GM19372 (cell line): Measurements from ENCODE around the gene OXTR.

Experiments used
- ATAC-seq: cut with Tn5 transposase; IDR thresholded peaks from one replicate; pipeline ENCODE4 v1.9.1; 2021; ENCODE audit warnings: mild to moderate bottlenecking, low read depth, moderate library complexity; ENCODE audit not compliant: unreplicated experiment

OXTR gene

DNA sequence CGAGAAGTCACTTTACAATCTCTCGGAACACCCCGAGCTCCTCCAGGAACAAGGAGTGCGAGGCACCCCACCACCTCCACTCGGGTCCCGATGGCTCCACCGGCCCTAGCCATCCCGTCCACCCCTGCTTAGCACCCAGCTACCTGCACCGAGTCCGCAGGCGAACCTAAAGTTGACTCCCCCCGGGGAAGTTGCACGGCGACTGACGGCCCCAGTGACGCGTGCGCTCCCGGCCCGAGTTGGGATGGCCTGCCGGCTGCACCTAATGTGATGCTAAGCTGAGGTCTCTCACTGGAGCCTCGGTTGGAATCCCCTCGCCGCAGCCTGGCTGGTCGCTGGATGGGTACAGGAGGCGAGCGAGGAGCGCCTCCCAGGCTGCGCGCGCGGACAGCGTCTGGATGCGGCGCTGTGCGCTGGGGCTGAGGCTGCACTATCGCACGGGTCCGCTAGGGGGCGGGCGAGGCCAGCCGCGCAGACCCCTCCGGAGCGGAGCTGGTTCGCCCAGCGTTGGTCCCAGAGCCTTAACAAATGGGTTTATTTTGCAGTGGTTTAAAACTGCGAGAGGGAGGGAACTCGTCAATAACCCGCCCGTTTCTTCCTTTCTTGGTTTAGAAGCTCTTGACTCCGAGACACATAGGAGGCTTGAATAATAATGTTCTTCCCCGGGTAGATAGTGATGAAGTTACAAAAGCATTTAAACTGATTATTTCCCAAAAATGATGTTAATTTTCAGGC is at the start of gene OXTR:
OXTR (minus strand) TSS at position 526 of the 735 bp plus-strand sequence. CDS start 1,426 bp downstream, outside the sequence.
- peak; percentile 70 for ATAC-seq

DNA sequence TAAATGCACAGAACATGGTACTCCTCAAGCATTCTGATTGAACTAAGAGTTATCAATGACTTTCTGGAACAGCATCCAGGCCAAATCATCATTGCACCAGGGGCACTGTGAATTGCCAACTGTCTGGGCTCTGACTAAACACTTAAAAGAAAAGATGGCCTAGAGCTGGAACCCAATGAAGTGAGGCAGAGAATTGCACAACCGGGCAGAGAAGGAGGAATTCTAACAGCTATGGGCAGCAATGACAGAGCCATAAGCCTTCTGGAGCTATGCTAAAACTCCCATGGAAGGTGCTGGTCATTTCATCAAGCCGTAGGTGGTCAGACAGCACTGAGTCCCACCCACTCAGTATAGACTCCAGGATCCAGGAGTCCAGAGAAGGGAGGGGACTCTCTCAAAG is 48.1 kb upstream of the OXTR start:
- ATAC-seq, result no peak

DNA sequence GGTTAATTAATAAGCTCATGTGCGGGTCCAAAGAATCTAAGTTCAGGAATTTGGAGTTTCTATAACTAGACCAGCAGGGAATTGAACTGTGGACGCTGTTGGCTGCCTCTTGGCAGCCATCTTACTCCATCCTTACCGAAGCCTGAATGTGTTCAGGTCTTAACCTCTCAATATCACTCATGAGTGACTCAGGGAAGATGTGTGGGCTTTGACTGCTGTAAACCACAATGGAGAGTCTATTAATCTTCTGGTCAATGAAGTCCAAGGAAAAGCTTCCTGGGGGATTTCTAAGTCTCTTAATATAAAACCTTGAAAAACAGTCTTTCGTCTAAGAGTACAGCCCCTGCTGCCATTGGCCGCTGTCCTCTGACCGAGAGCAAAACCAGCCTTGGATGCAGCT is 46.7 kb upstream of the OXTR start:
- no peak for ATAC-seq

DNA sequence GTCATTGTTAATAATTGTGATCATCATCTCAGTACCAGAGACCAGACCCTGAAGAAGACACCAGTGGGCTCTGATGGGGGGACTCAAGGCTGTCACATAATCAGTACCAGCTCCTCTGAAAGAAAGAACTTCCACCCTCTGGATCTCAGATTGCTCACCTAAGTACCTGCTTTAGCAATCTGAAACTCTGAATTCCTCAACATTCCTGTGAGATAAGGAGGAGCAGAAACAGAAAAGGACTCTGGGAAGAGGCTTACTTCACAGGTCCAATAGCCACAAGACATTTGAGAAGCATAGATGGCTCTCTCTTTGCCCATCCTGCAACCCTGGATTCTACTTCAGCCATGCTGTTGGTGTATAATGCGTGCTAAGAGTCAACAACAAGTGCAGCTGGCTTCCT is 44.0 kb upstream of the OXTR start:
- ATAC-seq, result no peak

DNA sequence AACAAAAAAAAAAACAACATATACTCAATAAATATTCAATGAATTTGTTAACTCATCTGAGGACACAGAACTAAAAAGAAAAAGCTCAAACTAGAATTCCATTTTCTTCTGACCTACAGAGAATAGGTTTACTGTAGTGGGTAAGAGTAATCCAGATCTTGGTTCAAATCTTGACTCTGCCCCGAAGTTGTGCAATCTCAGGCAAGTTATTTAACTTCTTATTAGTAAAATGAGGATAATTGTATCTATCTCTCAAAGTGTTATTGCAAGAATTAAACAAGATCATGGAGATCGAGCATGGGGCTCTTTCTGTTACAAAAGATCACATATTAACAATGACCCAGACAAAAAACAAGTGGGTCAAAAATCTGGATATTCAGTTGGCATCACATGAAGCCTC is 41.1 kb upstream of the OXTR start:
- no peak for ATAC-seq

DNA sequence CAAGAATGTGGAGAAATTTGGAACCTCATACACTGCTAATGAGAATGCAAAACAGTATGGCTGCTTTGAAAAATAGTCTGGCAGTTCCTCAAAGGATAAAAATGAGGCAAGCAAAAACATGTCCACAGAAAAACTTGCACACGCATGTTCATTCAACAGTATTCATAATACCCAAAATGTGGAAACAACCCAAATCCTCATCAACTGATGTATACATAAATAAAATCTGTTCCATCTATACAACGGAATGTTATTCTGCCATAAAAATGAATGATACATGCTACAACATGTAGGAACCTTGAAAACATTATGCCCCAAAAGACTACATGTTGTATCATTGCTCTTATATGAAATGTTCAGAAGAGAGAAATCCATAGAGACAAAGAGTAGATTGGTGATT is 36.4 kb upstream of the OXTR start:
- no peak for ATAC-seq

DNA sequence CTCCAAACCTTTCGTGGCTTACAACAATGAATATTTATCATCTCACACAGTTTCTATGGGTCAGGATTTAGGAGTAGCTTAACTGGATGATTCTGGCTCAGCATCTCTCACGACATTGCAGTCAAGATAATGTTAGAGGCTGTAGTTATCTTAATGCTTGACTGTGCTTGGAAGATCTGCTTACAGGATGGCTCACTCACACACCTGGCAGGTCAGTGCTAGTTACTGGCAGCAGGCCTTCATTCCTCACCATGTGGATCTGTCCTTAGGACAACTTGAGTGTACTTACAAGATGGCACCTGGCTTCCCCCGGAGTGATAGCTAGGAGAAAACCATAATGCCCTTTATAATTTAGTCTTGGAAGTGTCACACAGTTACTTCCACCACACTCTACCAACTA is 32.8 kb upstream of the OXTR start:
- no peak for ATAC-seq

DNA sequence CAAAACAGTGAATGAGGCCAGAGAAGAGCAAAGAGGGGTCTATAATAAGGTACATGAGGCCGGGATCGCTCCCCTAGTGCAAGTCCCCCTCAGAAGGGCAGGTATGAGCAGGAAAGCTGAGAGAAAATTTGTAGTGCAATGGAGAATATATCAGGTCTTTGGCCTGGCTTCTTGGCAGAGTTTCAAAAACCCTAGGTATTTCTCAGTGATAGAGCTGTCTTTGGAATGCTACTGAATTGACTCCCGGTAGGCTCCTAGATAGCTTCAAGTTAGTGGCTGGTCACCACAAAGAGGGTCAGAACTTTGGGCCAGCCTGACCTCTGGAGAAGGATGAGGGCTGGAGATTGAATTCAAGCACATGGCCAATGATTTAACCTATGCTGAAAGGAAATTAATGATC is 30.6 kb upstream of the OXTR start:
- ATAC-seq, result no peak

DNA sequence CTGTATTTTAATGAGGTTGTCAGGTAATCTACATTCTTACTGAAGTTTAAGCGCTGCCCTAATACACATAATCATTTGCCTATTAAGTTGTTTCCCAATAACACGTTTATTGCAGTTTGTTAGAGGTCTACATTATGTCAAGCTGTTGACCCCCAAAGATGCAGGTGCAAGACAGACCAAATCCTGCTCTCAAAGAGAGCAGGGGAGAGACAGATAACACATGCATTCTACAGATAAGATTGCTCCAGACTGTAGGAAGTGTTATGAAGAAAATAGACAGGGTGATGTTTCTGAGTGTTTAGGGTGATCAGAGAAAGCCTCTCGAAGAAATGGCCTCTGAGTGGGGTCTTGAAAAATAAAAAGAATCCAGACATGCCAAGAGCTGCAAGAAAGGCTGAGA is 24.8 kb upstream of the OXTR start:
- ATAC-seq, result no peak

DNA sequence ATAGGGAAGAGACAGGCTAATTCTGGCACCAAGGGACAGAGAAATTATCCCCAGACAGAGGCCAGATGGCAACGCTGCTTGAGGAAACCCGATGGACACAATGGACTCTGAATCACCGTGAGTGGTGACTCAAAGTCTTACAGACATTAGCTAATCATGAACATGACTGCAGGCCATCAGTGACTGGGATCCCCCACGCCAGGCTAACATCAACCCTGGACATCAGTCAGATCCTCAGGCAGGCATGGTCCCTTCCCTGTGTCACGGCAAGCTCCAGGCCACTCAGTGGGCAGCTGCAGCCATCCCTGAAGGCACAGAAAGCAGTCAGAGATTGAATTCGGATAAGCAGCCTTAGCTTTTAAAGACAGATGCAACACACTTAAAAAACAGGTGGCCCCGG is 23.8 kb upstream of the OXTR start:
- ATAC-seq, result no peak

DNA sequence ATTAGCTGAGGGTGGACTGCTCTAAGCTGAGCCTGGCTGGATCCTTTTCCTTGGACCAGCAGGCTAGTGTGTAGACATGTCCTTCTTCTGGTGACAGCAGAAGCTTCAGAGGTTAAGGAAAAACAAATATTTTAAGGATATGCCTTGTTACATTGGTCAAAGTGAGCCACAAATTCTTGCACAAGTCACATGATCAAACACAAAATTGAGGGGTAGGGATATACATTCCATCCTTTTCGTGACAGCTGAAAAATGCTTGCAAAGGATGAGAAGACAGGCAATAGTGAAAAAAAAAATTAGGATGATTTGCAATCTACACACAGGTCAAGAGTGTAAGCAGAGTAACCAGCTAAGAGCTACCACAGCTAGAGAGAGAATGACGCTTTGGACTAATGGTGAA is 21.1 kb upstream of the OXTR start:
- ATAC-seq, result no peak

DNA sequence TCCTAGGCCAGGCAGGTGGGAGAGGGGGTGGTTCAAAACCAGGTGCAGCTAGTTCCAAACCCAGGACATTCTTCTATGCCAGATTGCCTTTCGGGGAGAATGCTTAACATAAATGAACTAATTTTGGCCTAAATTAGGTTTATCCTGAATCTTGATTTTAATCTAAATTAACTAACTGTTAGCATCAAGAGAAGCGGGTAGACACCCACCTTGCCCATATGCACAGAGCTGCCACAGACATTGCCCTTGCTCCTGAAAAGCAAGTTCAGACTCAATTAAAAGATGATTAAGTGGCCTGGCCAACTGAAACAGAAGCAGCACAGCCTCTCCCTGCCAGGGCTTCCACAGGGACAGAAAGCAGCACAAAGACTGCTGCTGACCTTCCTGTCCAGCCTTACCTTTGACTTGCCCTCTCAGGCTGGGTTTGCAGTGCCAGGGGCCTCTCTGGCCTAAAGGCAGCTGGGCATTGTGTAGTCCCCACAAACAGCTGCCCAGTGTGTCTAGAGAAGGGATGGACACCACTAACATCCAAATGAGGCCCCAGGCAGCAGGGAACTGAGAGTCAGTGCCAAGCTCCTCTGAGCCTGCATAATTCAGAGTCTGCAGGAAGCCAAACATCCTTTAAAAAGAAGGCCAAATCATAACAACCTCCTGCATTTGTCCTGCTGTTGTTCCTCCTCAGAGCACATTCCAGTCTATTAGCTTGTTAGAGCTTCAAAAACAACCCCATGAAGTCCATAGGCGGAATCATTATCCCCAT is 15.4 kb upstream of the OXTR start:
- ATAC-seq, result no peak

DNA sequence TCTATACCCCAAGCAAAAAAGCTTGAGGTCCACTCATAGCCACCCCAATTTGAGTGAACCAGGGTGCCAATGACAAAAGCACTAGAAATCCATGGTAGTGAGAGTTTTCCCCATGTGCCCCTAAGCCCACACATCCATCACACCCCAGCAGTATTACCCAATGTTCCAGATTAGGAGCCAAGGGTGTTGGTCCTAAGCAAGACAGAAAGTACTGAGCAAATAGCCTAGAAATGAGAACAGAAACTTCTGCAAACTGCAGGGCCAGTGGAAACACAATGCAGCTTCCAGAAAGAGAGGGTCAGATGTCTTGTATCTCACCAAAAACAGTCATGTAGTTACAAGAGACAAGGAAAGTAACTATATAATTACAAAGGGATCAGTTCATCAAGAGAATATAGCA is 10.9 kb upstream of the OXTR start:
- ATAC-seq, result no peak

DNA sequence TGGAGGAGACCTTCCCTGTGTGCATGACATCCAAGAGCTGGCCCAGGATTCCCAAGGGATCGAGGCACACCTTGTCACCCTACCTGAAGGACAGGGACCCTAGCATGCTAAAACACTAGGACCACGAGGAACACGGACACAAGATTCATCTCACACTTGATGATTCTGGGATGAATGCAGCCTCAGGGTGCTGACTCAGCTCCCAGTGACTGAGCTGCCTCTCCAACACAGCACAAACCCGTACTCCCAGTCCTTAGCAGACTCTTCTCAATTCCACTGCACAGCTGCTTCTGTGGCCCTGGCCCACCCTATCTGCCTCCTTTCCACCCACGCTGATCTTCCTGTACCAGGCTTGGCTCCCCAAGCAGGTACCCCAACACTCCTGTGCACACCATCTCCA is 9.1 kb upstream of the OXTR start:
- ATAC-seq, result no peak

DNA sequence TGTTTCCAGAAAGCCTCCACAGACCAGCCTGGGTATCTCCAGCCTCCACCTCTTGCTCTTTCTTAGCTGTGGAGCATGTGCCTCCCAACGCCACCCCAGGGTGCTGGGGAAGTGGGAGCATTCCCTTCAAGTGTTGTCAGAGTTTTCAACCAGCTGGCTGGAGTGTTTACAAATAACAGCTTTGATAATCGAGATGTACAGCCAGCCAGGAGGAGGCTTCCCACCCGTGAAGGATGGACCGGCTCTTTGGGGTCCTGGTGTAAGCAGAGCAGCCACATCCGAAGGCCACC is 8.5 kb upstream of the OXTR start:
- no peak for ATAC-seq

DNA sequence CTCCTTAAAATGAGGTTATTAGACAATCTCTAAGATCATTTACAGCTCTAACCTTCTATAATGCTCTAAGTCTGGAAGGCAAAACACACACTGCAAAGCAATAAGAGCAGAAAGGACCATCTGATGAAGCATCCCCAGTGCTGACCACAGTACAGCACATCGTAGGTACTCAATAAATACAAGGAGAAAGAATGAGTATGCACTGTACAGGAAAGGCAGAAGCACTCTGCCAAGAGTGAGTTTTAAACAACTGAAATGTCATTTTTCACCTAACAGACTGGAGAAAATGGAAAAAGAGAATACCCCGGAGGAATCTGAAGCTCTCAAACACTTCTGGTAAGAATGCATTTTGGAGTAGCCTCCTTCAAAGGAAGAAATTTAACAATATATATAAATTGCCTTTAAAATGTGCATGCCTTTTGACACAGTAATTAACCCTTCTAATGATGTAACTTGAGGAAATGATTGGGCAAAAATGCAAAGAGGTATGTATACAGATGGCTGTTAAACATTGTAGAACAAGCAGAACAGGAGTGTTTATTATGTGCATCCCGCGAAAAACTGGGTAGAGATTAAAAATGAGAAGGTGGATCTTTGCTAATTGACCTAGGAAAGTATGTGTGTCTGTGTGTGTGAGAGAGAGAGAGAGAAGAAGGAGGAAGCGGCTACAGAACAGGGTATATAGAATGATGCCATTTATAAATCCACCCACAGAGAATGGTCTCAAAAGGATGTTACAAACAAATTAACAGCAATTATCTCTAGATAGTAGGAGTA is 8.0 kb upstream of the OXTR start:
- ATAC-seq, result peak; percentile 70

DNA sequence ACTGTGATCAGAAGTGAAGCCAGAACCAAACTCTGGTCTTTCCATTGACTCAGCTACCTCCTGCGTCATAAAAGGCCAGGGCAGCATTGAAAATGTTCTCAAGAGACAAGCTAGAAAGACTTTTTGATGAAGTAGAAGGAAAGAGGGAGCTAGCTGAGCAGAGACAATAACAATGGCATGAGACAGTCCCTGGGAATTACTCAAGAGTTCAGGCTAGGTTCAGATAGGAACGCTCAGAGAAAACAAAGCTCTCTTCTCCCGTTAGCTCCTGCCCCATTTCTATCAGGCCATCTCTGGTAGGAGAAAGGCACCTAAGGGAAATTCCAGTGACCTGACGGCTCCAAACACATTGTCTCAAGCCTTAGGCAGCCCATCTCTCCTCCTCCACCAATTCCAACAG is 7.0 kb upstream of the OXTR start:
- ATAC-seq, result no peak

DNA sequence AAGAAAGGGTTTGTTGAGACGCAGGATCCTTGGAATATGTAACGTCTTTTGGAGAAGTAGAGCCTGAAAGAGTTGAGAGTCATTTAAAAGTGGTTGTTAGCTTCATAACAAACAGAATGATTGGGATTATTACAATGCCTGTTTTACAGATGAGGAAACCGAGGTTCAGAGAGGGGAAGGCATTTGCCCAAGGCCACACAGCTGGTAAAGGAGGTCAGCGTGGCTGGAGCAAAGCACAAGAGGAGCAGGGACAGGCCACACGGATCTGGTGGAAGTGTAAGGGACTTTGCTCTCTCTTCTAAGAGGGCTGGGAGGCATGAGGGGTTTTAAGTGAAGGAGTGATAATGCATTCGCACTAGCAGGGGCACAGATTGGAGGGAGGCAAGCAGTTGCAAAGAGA is 6.2 kb upstream of the OXTR start:
- no peak for ATAC-seq

DNA sequence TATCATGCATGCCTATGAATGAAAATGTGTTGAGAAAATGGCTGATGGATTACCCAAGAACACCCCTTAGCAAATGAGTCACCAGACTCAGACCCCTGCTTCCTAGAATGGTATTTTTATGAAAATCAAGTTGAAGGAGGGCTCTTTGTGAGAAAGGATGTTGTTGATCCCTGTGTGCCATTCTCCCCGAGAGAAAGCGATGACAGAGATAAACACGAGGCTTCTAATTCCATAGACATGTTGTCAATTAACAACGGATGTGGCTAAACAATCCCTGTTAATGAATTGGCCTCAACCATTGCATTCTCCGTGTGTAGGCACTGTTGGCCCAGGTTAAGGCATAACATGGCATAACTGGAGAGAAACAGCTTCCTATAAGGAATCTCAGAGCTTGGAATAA is 5.8 kb upstream of the OXTR start:
- ATAC-seq, result no peak

DNA sequence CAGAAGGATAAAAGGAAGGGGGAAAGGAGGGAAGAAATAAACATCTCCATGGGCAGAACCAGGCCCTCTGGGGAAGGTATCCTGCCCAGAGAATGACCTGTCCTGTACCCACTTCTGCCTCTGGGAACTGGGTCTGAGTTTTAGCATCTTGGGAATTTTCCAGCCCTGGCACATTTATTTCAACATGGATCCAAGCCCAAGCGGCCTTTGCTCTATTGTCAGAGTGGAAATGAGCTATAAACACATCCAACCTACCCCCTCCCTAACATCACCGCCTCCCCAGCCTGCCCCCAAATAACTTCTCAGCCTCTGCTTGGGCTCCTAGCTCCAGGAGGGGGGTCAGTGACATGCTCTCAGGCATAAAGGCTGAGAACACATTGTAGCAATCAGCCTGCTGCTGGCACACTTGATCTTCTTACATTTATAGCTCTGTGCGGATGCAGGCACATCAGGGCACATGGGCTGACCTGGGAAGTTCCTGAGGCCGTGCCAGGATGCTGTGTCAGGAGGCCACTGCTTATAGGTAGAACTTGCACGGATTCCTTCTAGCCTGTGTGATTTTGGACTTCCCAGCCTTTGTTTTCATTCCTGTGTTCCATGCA is 4.6 kb upstream of the OXTR start:
- ATAC-seq, result no peak

DNA sequence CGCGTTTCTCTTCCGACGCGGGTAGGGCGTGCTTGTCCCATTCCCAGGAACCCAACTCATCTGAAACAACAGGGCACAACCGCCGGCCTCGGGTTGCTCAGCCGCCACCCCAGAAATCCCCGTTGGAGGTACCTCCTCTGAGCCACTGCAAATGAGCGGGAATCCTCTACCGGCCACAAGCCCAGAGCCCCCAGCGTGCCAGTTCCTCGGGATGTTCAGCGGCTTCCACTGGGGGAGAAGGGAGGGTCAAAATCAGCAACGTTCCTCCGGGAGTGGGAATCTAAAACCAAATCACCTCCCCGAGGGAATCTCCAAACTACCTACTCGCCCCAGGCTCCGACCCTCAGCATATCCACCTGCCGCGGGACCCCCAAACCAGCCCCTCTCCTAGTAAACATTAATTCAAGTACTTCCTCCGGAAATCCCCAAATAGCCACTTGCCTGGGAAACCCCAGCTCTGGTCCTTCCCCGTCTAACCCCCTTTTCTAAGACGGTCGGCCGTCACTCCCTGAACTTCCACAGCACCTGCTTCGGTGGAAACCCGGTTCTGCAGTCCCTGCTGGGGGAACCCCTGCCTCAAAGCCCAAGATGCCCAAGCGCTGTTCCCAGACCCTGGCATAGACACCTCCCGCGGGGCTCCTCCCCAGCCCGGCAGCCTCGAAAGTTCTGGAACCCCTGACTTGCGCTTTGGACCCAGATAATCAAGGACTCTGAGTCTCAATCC is 887 bp downstream of the OXTR start:
- peak; percentile 10 for ATAC-seq
